ENCODE results near the gene SNX22. TPM values are rescaled to one million over a fixed set of nuclear protein-coding genes. Genes with fewer than 3 reads are reported as not detected.

The SNX22 gene
- total RNA-seq, 1 experiment from 2014 or later: 0.20 TPM

DNA sequence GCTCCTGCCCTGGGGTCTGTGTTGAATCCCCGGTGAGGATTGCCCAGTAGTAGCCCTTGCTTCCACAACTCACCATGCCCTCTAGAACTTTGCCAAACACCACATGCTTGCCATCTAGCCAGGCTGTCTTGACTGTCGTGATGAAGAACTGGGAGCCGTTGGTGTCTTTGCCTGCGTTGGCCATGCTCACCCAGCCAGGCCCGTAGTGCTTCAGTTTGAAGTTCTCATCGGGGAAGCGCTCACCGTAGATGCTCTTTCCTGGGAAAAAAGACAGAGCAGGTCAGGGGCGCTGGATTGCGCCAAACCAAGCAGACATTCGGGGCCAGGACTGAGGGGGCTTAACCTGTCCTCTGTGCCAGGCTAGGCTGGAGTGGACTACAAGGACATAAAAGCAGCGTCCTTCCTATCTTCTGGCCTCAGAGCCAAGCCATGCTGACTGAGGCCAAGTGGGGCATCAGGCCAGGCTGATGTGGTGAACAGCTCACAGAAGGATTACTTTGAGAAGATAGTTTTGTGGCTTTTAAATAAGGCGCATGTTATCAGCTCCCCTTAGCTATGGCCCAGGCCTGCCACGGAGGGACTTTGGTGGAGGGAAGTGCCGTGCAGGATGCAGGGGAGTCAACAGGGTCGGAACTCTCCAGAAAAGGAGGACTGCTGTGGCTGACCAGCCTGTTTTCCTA lies 5.3 kb downstream of the SNX22 start:
- no peak for DNase-seq (ENCODE audit: low read depth)

DNA sequence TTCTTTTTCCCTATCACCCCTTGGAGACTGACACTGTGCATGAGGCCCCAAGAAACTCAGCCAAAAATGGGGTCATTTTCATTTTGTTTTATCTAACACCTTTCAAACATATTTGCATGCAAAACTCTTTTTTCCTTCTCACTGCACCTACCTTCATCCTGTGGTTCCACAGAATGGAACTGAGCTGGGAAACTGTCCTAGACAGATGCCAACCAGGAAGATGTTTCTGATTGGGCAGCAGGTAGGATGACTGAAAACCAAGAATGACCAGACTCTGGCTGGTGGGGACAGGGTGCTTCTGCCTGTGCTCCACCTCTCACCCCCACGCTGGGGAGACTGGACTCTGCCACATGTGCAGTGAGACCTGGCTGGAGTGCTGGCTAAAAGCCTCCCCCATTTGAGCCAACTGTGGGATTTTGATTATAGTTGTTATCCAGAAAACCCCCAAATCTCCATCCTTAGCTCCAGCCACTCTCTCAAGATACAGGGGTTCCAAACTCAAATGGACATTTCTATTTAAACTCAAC lies 6.1 kb downstream of the SNX22 start:
- DNase-seq (ENCODE audit: low read depth): no peak

DNA sequence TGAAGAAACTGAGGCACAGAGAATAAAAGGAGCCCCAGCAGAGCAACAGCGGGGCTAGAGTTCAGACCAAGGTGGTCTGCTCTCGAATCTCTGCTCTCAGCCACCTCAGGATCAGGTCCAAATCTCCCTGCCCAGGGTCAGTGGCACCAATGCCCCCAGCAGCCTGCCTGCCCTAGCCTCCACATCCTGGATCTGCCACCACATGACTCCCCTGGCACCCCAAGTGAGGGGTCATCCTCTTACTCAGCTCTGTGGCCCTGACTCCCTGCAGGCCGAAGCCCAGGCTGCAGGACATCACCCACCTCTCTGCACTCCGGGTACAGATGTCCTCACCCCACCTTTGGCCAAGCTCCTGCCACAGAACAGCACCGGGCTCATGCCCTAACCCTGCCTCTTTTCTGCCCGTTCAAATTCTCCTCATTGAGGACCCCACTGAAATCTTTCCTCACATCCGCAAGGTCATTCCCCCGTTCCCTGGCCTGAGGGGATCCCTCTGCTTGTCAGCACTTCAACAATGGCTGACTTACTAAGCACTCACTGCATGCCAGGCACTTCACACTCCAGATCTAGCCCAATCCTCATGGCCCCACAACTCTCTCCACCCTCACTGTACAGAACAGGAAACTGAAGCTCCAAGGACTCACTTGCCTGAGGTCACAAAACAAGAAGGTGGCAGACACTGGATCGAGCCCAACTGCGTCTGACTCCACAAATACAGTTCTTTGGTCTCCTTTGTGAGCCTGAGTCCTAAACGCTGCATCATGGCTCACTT lies 7.0 kb downstream of the SNX22 start:
- no peak for DNase-seq (ENCODE audit: low read depth)

DNA sequence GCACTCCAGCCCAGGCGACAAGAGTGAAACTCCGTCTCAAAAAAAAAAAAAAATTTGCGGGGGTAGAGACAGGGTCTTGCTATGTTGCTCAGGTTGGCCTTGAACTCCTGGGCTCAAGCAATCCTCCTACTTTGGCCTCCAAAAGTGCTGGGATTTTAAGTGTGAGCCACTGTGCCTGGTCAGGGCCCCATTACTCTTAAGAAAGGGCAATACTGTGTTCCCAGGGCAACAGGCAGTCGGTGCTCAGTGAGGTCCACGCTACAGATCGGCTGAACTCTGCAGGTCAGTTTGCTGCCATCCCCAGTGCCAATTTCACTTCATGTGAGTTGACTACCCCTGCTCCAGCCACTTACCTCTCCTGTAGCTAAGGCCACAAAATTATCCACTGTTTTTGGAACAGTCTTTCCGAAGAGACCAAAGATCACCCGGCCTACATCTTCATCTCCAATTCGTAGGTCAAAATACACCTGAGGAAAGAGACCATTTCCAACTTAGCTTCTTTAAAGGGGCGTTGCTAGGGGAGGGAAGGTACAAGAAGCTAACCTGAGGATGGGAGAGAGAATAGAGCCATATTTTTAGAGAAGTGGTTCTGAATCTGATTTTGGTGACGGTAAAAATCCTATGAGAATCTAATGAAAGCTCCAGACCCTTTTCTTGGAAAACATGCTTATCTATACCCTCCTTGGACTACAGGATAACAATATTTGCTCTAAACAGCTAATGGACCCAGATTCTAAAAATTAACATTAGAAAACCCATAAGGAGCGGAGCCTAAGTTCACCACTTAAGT lies 10.4 kb downstream of the SNX22 start:
- no peak for DNase-seq (ENCODE audit: low read depth)

DNA sequence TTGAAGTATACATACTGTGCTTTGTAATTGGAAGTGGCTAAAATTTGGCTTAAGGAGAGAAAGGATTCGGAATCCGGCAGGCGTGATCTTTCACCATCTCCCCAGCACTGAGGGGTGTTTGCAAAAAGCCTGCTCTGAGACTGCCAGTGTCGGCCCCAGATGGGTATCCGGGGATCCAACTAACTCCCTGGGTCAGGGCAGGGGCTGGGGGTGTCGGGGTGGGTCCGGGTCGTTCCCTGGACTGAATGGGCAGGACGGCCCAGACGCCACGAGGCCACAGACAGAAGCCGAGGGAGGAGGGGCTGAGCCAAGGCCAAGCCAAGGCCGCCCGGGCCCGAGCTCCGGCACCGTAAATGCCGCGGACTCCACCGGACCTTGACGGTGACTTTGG lies 10.9 kb downstream of the SNX22 start:
- no peak for DNase-seq (ENCODE audit: low read depth)

DNA sequence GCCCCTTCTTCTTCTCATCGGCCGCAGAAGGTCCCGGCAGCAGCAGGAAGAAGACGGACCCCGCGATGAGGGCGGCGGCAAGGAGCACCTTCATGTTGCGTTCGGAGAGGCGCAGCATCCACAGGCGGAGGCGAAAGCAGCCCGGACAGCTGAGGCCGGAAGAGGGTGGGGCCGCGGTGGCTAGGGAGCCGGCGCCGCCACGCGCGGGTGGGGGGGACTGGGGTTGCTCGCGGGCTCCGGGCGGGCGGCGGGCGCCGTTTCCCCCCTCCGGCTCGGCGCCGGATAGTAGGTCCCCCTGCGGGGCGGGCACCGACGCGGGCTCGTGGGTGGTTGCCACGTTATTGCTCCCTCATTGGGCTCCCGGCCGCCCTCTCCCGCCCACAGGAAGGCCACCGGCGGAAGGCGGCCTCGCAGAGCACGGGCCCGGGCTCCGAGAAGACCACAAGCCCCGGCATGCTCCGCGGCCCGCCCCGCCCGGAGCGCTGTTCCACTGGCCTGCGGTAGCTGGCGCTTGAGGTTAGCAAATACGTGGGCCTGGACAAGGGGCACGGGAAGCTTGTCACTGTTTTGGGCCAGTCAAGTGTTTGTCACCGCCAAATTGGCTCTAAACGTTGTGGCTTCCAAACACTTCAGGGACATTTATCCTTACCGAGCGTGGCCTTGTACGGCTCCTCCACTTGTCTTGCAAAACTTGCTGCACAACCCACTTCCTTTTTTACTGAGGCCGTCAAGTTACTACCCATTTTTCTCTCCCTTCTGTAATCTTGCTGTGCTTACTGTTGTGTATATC lies 11.5 kb downstream of the SNX22 start, which contains the start of gene PPIB:
PPIB (minus strand) TSS at position 154 of the 790 bp plus-strand sequence; CDS start at position 118, 36 bp downstream.
- DNase-seq (ENCODE audit: low read depth): peak; percentile 97

DNA sequence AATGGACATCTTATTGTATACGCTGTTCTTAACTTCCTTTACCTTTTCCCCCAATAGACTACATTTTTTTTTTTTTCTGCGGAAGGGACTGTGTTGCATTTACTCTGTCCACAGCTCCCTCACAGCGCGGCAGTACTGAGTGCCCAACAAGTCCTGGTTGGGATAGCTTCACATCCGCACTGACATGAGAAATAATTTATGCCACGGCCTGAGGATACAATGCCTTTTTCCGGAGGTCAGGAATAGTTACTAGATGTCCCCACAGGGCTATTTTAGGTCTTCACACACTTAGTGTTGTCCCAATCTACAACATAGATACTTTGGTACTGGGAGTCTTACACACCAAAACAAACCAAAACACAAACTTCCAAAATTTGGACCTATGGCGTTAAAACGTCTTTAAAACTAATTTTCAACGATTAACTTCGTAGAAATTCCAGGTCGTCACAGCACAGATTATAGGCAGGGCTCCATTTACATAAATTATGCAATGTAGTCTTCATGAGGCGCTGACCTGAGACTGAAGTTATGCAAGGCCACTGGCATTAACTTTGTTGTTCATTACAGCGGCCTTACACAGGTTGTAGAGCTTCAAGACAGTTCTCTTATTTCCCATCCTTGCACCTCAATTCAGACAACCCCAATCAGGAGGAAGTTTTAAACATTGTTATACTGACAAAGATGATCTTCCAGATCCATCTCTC lies 12.3 kb downstream of the SNX22 start:
- no peak for DNase-seq (ENCODE audit: low read depth)

DNA sequence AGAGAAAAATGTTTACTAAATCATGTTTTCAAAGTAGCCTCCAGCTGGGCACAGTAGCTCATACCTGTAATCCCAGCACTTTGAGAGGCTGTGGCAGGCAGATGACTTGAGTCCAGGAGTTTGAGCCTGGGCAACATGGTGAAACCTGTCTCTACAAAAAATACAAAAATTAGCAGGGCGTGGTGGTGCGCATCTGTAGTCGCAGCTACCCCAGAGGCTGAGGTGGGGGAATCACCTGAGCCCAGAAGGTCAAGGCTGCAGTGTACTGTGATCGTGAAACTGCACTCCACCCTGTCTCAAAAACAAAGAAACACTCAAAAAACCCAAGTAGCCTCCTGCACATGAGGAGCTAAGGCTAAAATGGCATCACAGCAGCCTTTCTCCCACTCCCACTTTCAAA lies 12.9 kb downstream of the SNX22 start:
- DNase-seq (ENCODE audit: low read depth): no peak

DNA sequence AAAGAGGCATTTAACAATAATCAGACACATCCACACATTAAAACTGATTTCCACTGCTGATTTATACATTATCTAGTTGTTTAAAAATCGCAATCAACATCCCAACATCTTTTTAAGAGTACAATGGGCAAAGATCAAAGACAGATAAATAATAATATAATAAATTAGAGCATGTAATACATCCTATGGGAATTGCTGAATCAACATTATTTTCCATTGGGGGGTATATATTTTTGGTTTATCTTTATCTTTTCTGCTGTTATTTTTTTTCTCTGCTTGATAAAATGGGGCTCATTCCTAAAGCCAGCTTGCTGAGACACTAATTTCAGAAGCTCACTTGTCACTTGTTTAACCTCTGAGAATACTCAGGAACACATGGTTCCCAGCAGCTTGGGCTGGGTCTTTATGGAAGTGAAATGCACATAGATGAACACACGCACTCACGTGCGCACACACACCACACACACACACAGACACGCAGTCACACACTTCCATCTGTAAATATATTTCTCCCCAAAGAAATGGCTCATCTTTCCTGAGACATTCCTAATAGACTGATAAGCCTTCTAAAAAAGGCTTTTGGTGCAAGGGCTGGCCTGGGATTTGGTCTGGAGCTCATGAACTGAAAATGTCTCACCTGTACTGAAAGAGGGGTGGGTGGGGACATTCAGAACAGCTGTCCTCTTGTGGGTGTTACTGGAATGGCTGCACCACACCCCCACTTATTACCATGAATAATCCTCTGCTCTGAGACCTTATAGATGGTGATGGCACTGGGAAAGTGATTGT lies 14.8 kb downstream of the SNX22 start:
- DNase-seq (ENCODE audit: low read depth): no peak

DNA sequence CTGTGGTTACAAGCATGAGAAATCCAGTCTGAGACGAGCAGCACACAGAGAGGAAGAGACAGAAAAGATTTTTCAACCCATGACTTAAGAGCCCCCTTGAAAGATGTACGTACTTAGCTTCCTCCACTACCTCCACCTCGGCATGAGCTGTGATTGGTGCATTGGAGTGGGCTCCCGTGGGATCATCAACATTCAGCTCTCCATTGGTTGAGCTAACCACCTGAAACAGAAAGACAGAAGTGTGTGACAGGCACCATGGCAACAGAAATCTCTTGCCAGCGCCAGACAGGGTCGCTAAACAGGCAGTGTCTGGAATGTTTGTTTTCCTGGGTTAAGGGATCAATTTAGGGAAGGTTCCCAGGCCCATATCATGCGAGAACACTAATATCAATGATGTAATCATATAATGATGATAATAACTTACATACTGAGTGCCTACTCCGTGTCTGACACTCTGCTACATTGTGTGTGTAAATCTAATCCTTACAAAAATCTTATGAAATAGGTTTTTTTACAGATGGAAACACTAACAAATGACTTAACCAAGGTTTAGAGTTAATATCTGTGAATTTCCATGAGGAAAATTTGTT lies 28.8 kb downstream of the SNX22 start:
- DNase-seq (ENCODE audit: low read depth): no peak

DNA sequence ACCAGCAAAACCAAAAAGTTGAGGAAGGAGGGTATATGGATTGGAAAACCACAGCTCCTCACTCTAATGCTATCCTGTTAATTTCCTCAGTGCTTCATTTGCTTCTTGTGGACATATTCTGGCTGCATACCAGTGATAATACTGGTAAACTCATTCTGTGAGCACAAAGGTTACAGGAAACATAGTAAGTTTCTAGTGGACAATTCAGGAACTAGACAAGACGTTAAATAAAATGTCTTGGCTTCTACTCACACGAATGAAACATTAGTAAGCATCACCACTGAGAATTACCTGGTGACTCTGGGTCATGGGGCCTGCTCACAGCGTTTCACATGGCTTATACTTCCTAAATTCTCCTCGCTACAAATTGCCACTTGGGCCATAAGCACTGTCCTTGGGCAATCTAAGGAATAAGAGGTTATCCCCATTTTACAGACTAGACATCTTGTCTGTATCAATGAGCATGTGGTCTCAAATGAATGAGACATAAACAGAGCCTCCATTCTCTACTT lies 31.4 kb downstream of the SNX22 start:
- no peak for DNase-seq (ENCODE audit: low read depth)

DNA sequence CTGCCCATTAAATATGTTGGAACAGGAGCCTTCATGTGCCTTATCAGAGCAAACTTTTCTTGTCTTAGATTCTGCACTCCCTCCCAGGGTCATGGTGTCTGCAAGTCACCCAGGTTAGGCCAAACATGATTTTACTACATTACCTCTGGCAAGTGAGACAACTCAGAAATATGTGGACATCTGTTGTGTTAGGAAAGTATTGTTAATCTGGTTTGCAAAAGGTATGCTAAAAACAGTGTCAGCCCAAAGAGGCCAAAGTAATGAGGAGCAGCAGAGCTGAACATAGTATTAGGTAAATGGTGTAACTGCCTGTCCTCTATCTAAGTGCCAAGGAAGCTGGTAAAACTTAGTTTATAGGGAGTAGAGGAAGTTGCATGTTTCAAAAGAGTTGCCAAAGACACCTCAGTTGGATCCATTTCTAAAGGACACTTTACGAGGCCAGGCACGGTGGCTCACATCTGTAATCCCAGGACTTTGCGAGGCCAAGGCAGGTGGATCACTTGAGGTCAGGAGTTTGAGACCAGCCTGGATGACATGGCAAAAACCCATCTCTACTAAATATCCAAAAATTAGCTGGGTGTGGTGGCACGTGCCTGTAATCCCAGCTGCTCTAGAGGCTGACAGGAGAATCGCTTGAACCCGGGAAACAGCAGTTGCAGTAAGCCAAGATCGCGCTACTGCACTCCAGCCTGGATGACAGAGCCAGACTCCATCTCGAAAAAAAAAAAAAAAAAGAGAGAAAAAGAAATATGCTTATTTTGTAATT lies 33.8 kb downstream of the SNX22 start:
- DNase-seq (ENCODE audit: low read depth): no peak

DNA sequence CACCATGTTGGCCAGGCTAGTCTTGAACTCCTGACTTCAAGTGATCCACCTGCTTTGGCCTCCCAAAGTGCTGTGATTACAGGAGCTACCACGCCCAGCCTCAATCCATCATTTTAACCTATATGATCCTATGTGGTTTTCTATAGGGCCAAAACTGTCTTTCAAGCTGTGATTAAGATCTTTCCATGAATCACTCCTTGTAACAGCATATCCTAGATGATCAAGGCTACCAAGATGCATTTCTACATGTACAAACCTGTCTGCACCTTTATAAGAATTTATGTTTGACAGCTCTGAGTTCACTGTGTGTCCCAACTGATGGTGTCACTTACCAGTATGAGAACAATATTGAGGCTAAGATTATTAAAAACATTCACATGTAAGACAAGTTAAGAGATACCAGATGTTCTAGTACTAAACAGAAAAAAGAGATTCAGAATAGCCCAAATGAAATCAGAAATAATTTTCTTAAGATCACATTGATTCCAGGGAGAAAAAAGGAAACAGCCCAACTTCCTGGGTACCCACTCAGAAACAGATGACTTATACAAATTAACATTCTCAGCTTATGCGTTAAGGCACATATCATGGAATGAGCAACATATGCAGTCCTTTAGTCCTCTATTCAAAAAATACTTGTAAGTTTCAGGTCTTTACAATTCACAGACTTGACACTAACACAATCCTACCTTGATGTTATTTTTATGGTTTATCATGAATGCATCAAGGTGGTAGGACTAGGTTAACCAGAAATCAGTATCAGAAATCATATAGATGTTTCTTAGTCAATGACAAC lies 36.1 kb downstream of the SNX22 start:
- DNase-seq (ENCODE audit: low read depth): no peak

DNA sequence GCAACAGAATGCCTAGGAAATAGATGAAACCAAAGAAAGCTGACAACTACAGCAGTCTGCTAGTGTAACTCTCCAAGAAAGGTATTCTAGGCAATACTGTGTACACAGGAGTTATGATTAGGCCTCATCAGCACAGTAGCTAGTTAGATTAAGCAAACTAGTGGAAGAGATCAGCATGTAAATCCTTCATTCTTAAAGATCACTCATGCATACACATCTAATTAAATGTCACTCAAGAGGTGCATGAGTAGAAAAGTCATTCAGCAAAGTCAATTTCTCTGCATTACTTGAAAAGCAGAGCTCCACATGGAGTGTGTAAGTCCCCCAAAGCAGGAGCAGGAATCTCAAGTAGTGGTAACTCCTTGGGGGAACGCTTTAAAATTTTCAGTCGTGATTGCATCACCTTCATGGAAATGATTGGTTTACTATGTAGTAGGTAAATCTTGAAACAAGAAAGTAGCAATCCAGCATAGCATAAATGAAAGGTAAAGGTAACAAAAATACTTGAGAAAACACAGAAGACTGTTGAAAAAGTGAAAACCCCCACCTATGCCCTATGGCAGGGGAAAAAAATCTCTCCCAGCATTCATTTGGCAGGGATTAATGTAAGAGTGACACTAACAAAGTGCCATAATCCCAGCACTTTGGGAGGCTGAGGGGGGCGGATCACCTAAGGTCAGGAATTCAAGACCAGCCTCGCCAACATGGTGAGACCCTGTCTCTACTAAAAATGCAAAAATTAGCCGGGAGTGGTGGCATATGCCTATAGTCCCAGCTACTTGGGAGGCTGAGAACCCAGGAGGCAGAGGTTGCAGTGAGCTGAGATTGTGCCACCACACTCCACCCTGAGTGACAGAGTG lies 40.7 kb downstream of the SNX22 start:
- no peak for DNase-seq (ENCODE audit: low read depth)

DNA sequence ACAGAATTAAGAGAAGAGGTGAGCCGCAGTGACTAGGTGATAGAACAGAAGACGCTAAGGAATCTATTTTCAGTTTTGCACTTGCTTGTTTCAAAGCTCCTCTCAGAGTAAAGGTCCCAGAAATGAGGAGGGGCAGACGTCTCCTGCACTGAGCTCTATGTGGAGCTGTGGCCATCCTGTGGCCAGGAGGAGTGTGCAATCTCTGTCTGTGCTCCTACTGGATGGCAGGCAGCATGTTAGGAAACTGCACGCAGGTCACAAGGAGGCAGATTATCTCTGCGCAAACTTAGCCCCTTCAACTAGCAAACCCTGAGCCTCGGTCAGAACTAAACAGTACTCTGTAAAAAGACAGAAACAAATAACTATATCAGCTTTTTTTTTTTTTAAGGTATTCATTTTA lies 42.4 kb downstream of the SNX22 start:
- no peak for DNase-seq (ENCODE audit: low read depth)

DNA sequence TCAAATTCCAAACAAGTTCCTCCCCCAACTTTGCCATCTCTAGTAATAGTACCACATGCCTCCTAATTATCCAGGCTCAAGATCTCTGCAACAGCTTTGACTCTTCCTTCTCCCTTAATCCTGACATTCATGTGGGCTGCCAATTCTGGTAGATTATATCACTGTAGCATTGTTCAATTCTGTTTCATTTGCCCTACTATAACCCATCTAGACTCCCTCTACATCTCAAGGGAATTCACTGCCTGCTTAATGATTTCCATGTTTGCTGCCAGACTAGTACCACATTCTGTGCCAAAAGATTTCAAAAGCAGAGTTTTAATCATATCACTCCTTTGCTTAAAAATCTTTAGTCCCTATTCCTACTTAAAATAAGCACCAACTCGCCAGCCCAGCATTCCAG lies 45.9 kb downstream of the SNX22 start:
- DNase-seq (ENCODE audit: low read depth): no peak

DNA sequence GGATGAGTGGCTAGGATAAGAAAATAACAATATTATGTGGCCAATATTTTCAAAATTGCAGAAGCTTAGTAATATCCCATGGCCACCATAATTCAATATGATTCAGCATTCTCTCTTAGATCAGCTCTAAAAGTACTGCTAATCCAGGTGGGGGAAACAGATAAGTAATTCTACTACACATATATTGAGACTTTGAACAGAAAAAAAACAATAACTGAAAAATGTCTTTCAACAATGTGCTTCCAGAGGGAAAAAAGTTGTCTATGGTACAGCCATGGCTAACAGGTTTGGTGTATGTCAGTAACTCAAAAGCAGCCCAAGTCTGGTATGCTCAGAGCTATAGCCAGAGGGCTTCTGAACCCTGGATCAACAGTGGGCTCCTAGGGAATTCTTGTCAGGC lies 53.7 kb downstream of the SNX22 start:
- no peak for DNase-seq (ENCODE audit: low read depth)

Data from M059J (cell line).